Measurements from ENCODE around the gene ESRRG. TPM values are rescaled to one million over a fixed set of nuclear protein-coding genes. Genes with fewer than 3 reads are reported as not detected.

The ESRRG gene
- total and polyA plus RNA-seq, 2 of the 8 experiments (the other 6 are each of a cell fraction or from before 2014, with no cell fraction given), result 0.59 to 1.4 TPM

DNA sequence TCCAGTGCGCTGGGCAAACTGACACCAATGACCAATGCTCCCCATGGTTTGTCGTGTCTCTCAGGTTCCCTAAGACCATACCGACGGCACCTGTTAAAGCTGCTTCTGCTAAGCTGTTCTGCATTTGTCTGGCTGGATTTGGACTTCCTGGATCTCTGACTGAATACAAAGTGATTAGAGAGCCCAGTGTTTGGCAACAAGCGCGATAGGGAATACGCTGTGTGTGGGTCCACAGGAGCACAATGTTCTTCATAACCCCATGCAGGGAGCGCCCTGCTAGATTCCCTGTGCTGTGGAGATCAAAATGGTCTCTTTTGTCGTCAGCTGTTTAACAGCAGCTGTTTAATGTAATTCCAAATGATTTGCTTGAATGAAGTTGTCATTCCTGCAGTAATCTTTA is 26.0 kb upstream of the ESRRG start:
- Histone ChIP-seq H2BK12ac (ENCODE audit: low read depth, low read length) (no peak overlapping the region), H4K8ac (ENCODE audit: extremely low read depth, insufficient read depth, low read length) (no peak overlapping the region), H4K91ac (replicated peaks; ENCODE audit: insufficient read length, low read length) (no peak overlapping the region), H2AFZ (ENCODE audit: low read length) (no peak overlapping the region), H2BK5ac (ENCODE audit: low read depth, low read length) (no peak overlapping the region), H3K27me3 (replicated peaks in 1 of 4; ENCODE audit: control insufficient read depth in 3 of 4, extremely low read depth in 1 of 4, insufficient read depth in 3 of 4, low read length in 3 of 4) (no peaks in the 10 kb centered on the region), H3K4me3 (ENCODE audit: extremely low read depth in 1 of 4, insufficient read depth in 2 of 4, low read depth in 3 of 4, low read length in 4 of 4) (no peak overlapping the region), H3K23me2 (ENCODE audit: low read depth, low read length) (no peaks in the 10 kb centered on the region), H3K79me1 (ENCODE audit: low read depth, low read length) (no peaks in the 10 kb centered on the region), H3K9ac (replicated peaks in 1 of 4; ENCODE audit: extremely low read depth in 1 of 4, low read depth in 3 of 4, low read length in 3 of 4) (no peak overlapping the region), H3K9me3 (ENCODE audit: insufficient read depth in 2 of 2, low read depth in 1 of 2, low read length in 1 of 2) (no peaks in the 10 kb centered on the region), H3K79me2 (ENCODE audit: control insufficient read depth in 1 of 2, insufficient read depth in 2 of 2, low read length in 2 of 2) (no peaks in the 10 kb centered on the region), H4K5ac (ENCODE audit: insufficient read length, low read depth, low read length) (no peak overlapping the region), H2BK15ac (ENCODE audit: low read length) (no peak overlapping the region), H3K23ac (ENCODE audit: insufficient read length) (no peak overlapping the region), H2BK120ac (replicated peaks; ENCODE audit: low read depth, low read length) (no peak overlapping the region), H3K4me2 (ENCODE audit: insufficient read depth in 1 of 2, low read depth in 2 of 2, low read length in 2 of 2) (no peak overlapping the region), H2AK5ac (ENCODE audit: low read depth, low read length) (no peak overlapping the region), H3K27ac (ENCODE audit: low read depth, low read length) (no peak overlapping the region), H3K36me3 (ENCODE audit: control insufficient read depth in 2 of 4, insufficient read depth in 4 of 4, low read length in 3 of 4) (no peaks in the 10 kb centered on the region), H4K20me1 (replicated peaks in 1 of 2; ENCODE audit: control insufficient read depth in 1 of 2, insufficient read depth in 2 of 2, low read length in 2 of 2) (no peaks in the 10 kb centered on the region), H3K4ac (replicated peaks; ENCODE audit: insufficient read length, low read depth, low read length) (no peak overlapping the region), H2BK20ac (ENCODE audit: low read length) (no peak overlapping the region), H3K18ac (ENCODE audit: extremely low read depth, low read length) (no peak overlapping the region), H3K4me1 (replicated peaks in 1 of 4; ENCODE audit: control insufficient read depth in 3 of 4, insufficient read depth in 4 of 4, low read length in 3 of 4) (peaks cover 0 to 3% (median 0%) of the 10 kb centered on the region in 4 experiments; a peak in 1 of 7 replicates), H3K14ac (ENCODE audit: insufficient read length) (no peak overlapping the region), H3K56ac (replicated peaks; ENCODE audit: insufficient read length, low read depth, low read length) (no peak overlapping the region)
- POLR2A ChIA-PET (ENCODE audit: partially characterized antibody), result no interaction called here
- WGBS, 2 experiments (ENCODE audit: extremely low coverage in 1 of 2, insufficient coverage in 1 of 2, insufficient read length in 1 of 2, insufficient replicate concordance in 2 of 2, low coverage in 1 of 2, low lambda C conversion rate in 2 of 2, missing lambda C conversion rate in 1 of 2), result 95% methylated on average over 9 of the region's 9 CpGs; no CpG with 5 or more reads in 1 of the 2 experiments
- DNase-seq (ENCODE audit: low read depth in 1 of 2, low spot score in 2 of 2) (no peak), FAIRE-seq (no peak)
- CTCF ChIA-PET (ENCODE audit: partially characterized antibody), result interaction anchor here (0.6 to 1.9 kb wide), 35 partner anchors 9 to 912 kb away, joined by 3 to 14 read pairs (median 4); no protein-coding TSS in a partner anchor

Measured in H1 (cell line).